Neuron (in vitro differentiated cells): ENCODE results near the gene ACOT6.
"Not testable (repeated sequence)": the region's sequence is repeated elsewhere in the genome, so short reads cannot be mapped to it uniquely, and the experiment has no call there.

Experiments used
- H2AFZ ChIP-seq: one replicate; pipeline ENCODE4 v1.6.1; 2013; ENCODE audit warnings: low read depth, mild to moderate bottlenecking, inconsistent platforms, low read length, moderate library complexity
- H3K27me3 ChIP-seq: one replicate; pipeline ENCODE4 v1.6.1; 2013; ENCODE audit warnings: low read length; ENCODE audit not compliant: insufficient read depth
- H3K36me3 ChIP-seq: one replicate; pipeline ENCODE4 v1.6.1; 2013; ENCODE audit warnings: low read length; ENCODE audit not compliant: insufficient read depth
- H3K4me1 ChIP-seq: one replicate; pipeline ENCODE4 v1.6.1; 2013; ENCODE audit warnings: low read length; ENCODE audit not compliant: insufficient read depth
- H3K4me3 ChIP-seq: 2 replicates; pipeline ENCODE4 v1.5.1; 2013; ENCODE audit warnings: mild to moderate bottlenecking, low read length, moderate library complexity
- H3K9me3 ChIP-seq: one replicate; pipeline ENCODE4 v1.6.1; 2013; ENCODE audit warnings: low read length

Gene ACOT6

GRCh38 chr14:73613419-73613963 is 1.2 kb downstream of the ACOT6 start:
- no peaks in the 10 kb centered on the region for H3K9me3 ChIP-seq
- H3K4me3 ChIP-seq, result peak overlapping the region; percentile 56
- peak overlapping the region; percentile 95 for H2AFZ ChIP-seq
- peaks cover 14% of the 10 kb centered on the region for H3K4me1 ChIP-seq
- H3K27me3 ChIP-seq, result peaks cover 3% of the 10 kb centered on the region
- H3K36me3 ChIP-seq, result no peaks in the 10 kb centered on the region

- H3K27me3 ChIP-seq, result peaks cover 3% of the 10 kb centered on the region
- no peak overlapping the region for H2AFZ ChIP-seq
- no peaks in the 10 kb centered on the region for H3K4me1 ChIP-seq
- no peak overlapping the region for H3K4me3 ChIP-seq
- H3K36me3 ChIP-seq, result no peaks in the 10 kb centered on the region
- no peaks in the 10 kb centered on the region for H3K9me3 ChIP-seq
Observed at GRCh38 chr14:73616831-73617230, 4.5 kb downstream of the ACOT6 start.

- H3K9me3 ChIP-seq, result peaks cover 4% of the 10 kb centered on the region
- no peak overlapping the region for H3K4me3 ChIP-seq
- H3K36me3 ChIP-seq, result no peaks in the 10 kb centered on the region
- no peaks in the 10 kb centered on the region for H3K4me1 ChIP-seq
- H3K27me3 ChIP-seq, result no peaks in the 10 kb centered on the region
- no peak overlapping the region for H2AFZ ChIP-seq
Observed at GRCh38 chr14:73619524-73619923, 7.2 kb downstream of the ACOT6 start.

DNA sequence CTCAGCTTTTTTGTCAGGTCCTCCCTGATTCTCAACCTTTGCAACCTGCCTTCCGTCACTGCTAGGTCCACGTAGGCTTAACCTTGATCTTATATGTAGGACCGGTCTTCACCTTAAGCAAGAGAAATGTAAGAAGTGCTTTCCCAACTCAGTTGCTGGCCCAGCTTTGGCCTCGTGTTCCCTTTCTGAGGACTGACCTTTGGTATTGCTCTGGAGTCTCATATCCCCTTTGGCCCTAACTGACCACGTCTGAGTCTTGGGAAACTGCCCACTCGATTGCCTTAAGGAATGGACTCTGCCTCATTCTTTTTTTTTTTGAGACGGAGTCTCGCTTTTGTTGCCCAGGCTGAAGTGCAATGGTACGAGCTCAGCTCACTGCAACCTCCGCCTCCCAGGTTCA is 8.0 kb downstream of the ACOT6 start:
- Histone ChIP-seq H3K4me3 (no peak overlapping the region), H3K4me1 (no peaks in the 10 kb centered on the region), H3K9me3 (peaks cover 4% of the 10 kb centered on the region), H3K36me3 (no peaks in the 10 kb centered on the region), H3K27me3 (no peaks in the 10 kb centered on the region), H2AFZ (no peak overlapping the region)

DNA sequence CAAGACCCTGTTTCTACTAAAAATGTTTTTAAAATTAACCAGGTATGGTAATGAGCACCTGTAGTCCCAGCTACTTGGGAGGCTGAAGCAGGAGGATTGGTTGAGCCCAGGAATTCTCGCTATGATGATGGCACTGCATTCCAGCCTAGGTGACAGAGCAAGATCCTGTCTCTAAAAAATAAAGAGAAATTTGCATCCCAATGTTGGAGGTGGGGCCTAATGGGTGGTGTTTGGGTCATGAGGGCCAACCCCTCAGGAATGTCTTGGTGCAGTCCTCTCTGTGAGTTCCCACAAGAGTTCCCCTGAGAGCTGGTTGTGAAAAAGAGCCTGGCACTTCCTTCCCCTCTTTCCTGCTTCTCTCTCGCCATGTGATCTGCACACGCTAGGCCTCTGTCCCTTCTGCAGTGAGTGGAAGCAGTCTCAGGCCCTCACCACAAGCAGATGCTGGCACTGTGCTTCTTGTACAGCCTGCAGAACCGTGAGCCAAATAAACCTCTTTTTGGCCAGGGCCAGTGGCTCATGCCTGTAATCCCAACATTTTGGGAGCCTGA is 11.3 kb downstream of the ACOT6 start:
- Histone ChIP-seq H3K36me3 (no peaks in the 10 kb centered on the region), H3K4me1 (no peaks in the 10 kb centered on the region), H3K9me3 (peaks cover 4% of the 10 kb centered on the region), H3K27me3 (no peaks in the 10 kb centered on the region), H3K4me3 (no peak overlapping the region), H2AFZ (no peak overlapping the region)

DNA sequence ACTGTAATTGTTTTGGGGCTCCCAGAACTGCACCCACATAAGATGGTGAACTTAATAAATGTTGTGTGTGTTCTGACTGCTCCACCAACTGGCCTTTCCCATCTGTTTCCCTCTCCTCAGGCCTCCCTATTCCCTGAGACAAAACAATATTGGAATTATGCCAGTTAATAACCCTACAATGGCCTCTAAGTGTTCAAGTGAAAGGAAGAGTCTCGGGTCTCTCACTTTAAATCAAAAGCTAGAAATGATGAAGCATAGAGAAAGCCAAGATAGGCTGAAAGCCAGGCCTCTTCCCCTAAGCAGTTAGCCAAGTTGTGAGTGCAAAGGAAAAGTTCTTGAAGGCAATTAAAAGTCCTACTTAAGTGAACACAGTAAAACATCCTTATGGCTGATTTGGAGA is 13.4 kb downstream of the ACOT6 start:
- Histone ChIP-seq H3K36me3 (no peaks in the 10 kb centered on the region), H3K27me3 (no peaks in the 10 kb centered on the region), H3K9me3 (peaks cover 4% of the 10 kb centered on the region), H2AFZ (no peak overlapping the region), H3K4me3 (no peak overlapping the region), H3K4me1 (no peaks in the 10 kb centered on the region)

DNA sequence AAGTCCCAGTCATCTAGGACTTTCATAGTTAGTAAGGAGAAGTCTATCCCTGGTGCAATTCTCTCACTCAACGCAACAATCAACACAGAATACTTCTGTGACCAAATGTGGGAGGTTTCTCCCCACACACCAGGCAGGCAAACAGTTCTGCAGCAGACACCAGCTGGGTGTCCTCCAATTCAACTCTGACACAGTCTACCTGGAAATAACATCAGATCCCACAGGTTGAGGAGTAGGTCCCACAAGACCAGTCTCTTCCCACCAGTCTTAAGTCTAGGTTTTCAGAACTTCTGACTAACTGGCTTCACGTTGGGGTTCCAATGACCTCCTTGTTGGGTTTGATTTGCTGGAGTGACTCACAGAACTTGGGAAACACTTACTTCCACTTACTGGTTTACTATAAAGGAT is 14.8 kb downstream of the ACOT6 start:
- Histone ChIP-seq H3K4me1 (no peaks in the 10 kb centered on the region), H3K36me3 (no peaks in the 10 kb centered on the region), H3K4me3 (no peak overlapping the region), H2AFZ (no peak overlapping the region), H3K27me3 (no peaks in the 10 kb centered on the region), H3K9me3 (peaks cover 4% of the 10 kb centered on the region)

DNA sequence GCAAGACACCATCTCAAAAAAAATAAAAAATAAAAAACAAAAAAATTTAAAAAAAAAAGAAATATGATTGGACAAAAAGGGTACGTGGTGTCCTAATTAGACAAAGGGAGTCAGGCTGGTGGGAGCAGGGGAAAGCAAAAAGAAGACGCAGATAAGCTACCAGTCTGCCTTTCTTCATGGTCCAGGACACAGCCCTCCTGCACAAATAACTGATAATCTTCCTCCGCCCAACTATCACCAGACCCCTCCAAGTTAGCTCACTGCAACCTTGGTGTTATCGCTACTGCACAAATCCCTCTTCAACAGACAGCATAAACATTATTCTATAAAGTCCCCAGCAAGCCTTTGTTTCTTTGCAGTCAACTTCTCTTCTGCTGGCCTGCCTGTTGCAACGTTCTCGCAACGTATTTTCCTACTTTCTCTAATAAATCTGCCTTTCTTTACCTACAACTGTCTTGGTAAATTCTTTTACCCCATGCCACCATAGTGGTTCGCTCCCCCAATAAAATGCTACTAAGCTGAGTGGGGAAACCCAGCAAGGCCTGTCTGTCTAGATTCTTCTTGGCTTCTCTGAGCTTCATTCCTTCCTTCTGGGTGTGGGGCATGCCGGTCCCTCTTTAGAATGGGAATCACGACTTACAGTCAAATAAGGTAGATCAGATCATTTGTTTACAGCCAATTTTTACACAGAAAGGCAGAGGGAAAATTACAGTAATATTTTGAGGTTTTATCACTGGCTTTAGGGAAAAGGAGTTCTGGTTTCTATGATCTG is 17.9 kb downstream of the ACOT6 start:
- Histone ChIP-seq H3K4me1 (no peaks in the 10 kb centered on the region), H3K36me3 (no peaks in the 10 kb centered on the region), H3K4me3 (no peak overlapping the region)

DNA sequence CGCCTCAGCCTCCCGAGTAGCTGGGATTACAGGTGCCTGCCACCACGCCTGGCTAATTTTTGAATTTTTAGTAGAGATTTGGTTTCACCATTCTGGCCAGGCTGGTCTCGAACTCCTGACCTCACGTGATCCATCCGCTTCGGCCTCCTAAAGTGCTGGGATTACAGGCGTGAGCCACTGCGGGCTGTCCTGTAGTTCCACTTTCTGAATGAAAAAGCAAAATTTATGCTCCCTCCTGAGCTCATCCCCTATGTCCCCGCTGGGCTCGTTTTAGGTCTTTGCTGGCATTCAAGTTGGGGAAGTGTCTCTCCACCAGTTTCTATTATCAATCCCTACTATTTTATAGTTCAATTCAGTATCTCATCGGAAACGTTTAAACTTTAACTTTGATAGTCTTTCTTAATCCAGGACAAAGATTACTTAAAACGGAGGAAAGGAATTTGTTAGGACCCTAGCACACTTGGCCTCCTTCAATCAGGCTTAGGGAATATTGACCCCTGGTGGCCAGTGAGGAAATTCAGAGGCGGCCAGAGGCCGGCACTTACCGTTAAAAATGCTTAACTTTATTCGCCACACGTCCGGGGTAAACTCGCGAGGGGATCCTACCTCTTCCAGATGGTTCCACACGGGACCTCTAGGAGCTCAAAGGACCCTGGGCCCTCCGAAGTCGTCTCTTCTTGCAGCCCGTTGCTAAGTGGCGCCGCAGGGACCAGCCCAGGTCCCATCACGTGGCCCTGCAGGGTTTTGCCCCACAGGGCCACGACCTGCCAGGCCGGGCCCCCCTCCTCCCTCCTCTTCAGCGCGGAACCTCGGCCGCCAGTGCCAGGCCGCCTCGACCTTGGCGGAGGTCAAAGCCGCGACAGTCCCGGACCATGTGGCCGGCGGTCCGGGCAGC is 21.0 kb downstream of the ACOT6 start:
- H3K4me3 ChIP-seq, result peak overlapping the region; percentile 47
- H3K9me3 ChIP-seq, result no peaks in the 10 kb centered on the region
- H3K4me1 ChIP-seq, result no peaks in the 10 kb centered on the region
- H3K36me3 ChIP-seq, result no peaks in the 10 kb centered on the region
- peak overlapping the region; percentile 98 for H2AFZ ChIP-seq
- H3K27me3 ChIP-seq, result peaks cover 10% of the 10 kb centered on the region

More for the DNA sequence above, 17.9 kb downstream of the ACOT6 start:
- Histone ChIP-seq H3K9me3 (no peaks in the 10 kb centered on the region), H2AFZ (no peak overlapping the region), H3K27me3 (peaks cover 8% of the 10 kb centered on the region)

GRCh38 chr14:73634011-73634833 is 21.9 kb downstream of the ACOT6 start:
- H3K4me3 ChIP-seq, result peak overlapping the region; percentile 47
- peaks cover 10% of the 10 kb centered on the region for H3K27me3 ChIP-seq
- H3K36me3 ChIP-seq, result no peaks in the 10 kb centered on the region
- peak overlapping the region; percentile 98 for H2AFZ ChIP-seq
- H3K9me3 ChIP-seq, result no peaks in the 10 kb centered on the region
- H3K4me1 ChIP-seq, result no peaks in the 10 kb centered on the region

GRCh38 chr14:73636355-73636754 is 24.0 kb downstream of the ACOT6 start:
- H3K4me3 ChIP-seq, H2AFZ ChIP-seq, H3K9me3 ChIP-seq, H3K27me3 ChIP-seq, H3K36me3 ChIP-seq, H3K4me1 ChIP-seq: not testable (repeated sequence)

DNA sequence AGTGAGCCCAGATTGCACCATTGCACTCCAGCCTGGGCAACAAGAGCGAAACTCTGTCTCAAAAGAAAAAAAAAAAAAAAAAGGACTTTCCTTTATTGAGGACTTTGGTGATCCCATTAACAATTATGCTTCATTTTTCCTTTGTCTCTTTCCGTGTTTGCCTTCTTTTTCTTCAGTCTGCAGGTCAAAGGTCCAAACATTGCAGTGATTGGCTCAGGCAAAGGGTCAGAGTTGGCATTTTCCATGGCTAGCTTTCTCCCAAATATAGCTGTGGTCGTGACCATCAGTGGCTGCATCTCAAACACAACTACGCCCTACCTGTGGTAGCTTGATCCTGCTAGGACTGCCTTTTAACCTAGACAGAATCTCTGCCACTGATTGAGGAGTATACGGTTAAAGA is 25.5 kb downstream of the ACOT6 start:
- Histone ChIP-seq H3K36me3 (no peaks in the 10 kb centered on the region), H2AFZ (no peak overlapping the region), H3K9me3 (no peaks in the 10 kb centered on the region), H3K27me3 (peaks cover 10% of the 10 kb centered on the region), H3K4me1 (no peaks in the 10 kb centered on the region), H3K4me3 (no peak overlapping the region)
